ENCODE data around the gene AGPAT1.
A peak's percentile ranks its signal among the peaks of the same experiment; 100 is the strongest.
"Not testable (repeated sequence)": the region's sequence is repeated elsewhere in the genome, so short reads cannot be mapped to it uniquely, and the experiment has no call there.

AGPAT1 gene

DNA sequence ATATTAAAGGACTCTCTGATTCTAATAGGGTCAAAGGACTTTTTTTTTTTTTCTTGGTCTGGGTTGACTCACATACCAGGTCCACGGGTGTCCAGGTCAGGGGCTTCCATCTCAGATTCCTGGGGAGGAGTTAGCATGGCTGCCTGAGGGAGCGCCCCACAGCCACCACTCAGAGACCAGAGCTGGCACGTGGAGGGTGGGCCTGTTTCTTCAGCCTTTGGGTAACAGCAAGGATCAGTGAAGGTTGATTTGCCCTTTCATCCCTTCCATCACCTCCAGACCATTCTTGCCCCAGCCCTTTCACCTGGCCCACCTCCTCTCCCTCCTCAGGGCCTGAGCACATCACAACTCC lies 22.4 kb upstream of the AGPAT1 start:
- no peak for DNase-seq

- DNase-seq, result no peak
These were observed 21.1 kb upstream of the AGPAT1 start for GRCh38 chr6:32196682-32197616.

- peak; percentile 70 to 78 for DNase-seq
These were observed 20.2 kb upstream of the AGPAT1 start for GRCh38 chr6:32195902-32196681.

GRCh38 chr6:32195652-32195901 lies 19.7 kb upstream of the AGPAT1 start:
- peak; percentile 100 for DNase-seq

DNA sequence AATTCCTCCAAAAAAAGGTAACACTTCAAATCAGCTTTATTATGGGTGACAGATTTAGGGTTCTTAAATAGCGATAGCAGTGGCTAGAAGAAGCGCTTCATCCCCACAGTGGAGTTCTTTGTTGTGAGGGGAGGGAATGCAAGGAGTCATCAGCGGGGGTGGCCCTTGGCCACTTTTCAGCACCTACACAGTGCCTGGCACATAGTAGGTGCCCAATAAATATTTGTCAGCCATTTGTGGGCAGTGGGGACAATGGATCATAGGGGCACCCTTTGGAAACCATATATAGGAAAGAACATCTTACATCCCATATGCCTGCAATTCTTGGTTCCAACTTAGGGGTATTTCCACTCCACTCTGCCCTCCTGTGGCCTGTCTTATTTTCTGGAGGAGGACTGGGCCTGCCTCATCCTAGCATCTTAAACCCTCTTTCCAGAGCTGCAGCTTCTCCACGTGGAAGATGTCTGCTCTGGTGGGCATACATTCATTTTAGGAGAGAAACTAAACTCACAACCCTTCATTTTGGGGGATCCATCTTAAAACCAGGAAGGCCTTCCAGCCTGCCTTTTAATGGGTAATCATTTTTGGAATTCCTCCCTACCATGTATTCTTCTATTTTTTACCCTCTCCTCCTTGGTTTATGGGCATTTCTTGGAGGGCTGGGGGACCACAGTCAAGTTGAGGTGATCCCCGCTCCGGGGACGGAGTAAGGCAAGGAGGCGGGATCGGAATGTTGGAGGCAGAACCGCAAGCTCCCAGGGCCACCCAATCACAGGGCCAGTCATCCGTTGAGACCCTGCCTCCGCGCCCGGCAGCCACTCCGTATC lies 19.2 kb upstream of the AGPAT1 start:
- DNase-seq, result peak in 1 of 2 experiments; percentile 47

GRCh38 chr6:32194388-32194787 lies 18.5 kb upstream of the AGPAT1 start:
- no peak for DNase-seq

- peak in 1 of 2 experiments; percentile 8 for DNase-seq
These were observed 17.2 kb upstream of the AGPAT1 start for GRCh38 chr6:32193096-32193495.

DNA sequence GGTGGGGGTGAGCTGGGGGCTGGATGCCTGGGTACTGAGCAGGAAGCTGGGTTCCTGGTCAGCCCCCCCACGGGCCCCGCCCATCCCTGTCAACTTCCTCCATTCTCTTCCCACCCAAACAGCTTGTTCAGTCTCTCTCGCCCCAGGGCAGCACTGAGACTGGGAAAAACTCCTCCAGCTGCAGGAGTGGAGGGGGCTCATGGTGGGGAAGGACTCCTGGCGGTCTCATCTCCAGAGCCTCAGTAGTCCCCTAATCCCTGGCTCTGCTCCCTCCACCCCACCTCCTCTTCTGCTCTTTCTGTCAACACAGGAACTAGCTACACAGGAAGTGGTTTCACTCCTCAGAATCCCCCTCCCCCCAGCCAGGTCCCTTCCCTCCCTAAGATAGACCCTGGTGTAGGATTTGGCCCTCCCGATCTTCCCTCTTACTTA lies 16.7 kb upstream of the AGPAT1 start, which contains the start of gene GPSM3:
TSS of gene GPSM3 (minus strand) at position 36 of the 432 bp plus-strand sequence. CDS start 130 bp downstream, outside the sequence.
- peak; percentile 63 to 68 for DNase-seq

GRCh38 chr6:32191696-32192607 lies 16.1 kb upstream of the AGPAT1 start:
- no peak for DNase-seq

- no peak for DNase-seq
These were observed 15.2 kb upstream of the AGPAT1 start for GRCh38 chr6:32190911-32191677.

- DNase-seq, result peak; percentile 90 to 92
These were observed 14.4 kb upstream of the AGPAT1 start, which contains the start of gene PBX2 for GRCh38 chr6:32190054-32190851. Gene PBX2, minus strand, starts transcription at chr6:32190202. Its CDS starts 287 bp downstream, at chr6:32189915.

- DNase-seq, result no peak
These were observed 13.8 kb upstream of the AGPAT1 start for GRCh38 chr6:32189742-32190053.

DNA sequence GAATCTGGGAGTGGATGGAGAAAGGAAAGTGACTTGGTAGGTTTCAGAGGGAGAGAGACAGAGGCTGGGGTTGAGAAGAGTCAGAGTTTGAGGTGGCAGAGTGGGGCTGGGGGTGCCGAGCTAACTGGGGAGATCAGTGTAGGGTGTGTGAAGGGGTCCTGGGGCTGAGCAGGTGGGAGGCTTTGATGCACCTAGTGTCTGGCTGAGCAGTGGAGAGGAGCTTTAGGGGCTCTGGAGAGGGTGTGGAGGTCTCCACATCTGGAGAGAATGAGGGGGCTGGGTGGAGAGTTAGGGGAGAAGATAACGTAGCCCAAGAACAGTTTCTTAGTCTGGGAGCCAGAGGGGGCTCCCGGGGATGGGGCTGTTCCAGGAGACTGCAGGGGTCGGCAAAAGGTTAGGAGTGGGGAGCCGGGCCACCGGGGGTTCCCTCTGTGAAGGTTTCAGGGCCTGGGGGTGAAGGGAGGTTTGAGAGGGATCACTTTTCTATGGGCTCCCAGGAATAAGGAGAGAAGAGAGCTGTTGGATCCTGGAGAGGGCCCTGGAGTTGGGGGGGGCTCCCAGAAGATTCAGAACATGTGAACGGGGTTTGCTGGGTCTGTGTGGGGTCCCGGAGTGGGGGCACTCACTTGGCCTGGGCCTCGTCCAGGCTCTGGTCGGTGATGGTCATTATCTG lies 13.3 kb upstream of the AGPAT1 start:
- no peak for DNase-seq

- DNase-seq, result no peak
These were observed 12.6 kb upstream of the AGPAT1 start for GRCh38 chr6:32188381-32189068.

- DNase-seq, result not testable (repeated sequence)
These were observed 12.0 kb upstream of the AGPAT1 start for GRCh38 chr6:32187725-32188380.

- no peak for DNase-seq
These were observed 11.3 kb upstream of the AGPAT1 start for GRCh38 chr6:32187009-32187709.

DNA sequence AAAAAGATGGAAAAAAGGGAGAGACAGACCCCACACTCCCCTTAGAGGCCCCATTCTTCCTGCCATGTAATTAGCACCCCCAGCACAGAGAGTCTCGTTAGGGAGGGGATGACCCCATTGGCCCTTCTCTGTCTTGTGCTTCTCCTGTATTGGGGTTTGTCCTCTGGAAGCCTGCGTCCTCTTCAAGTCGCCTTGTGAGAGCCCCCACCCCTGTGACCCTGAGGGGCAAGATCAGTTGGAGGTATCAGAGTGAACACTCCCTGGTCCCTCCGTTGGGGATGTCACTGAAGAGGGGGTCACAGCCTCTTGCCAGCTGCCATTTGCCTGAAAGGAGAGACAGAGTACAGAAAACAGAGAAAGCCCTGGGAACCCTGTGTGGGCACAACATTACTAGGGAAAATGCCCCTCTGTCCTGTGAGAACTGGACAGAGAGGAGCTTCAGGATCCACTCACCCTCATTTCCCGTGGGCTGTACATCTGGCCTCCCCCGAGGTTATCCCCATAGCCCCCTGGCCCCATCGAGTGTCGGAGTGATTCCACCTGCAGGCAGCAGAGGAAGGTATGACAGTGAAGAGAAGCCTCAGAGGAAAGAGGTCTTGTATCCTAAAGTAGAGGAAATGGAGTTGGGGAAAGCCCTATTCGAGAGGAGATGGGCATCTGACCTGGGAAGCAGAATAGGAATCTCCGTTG lies 10.4 kb upstream of the AGPAT1 start:
- DNase-seq, result not testable (repeated sequence)
